ENCODE measurements around the gene MRPS25. TPM values are rescaled to one million over a fixed set of nuclear protein-coding genes. Genes with fewer than 3 reads are reported as not detected.

Gene MRPS25
- polyA plus RNA-seq, 1 of the 3 experiments (the other 2 are of a cell fraction) = 41.5 TPM

- peak; percentile 73 for TF ChIP-seq REST (IDR thresholded peaks at IDR 0.05; ENCODE audit: low read depth, low read length)
- no peak for TF ChIP-seq SMC3 (IDR thresholded peaks at IDR 0.05; ENCODE audit: low read depth, low read length)
- no peak for TF ChIP-seq EP300 (IDR thresholded peaks at IDR 0.05; ENCODE audit: borderline replicate concordance in 1 of 2, low read depth in 1 of 2, low read length in 1 of 2)
Observed at GRCh38 chr3:15098503-15099363, 33.6 kb upstream of the MRPS25 start, which contains the start of gene RBSN (continued).

GRCh38 chr3:15097891-15098290 lies 32.8 kb upstream of the MRPS25 start:
- ChIA-PET CTCF (interaction anchor here (1.7 to 4.1 kb wide), 3 partner anchors 10 to 177 kb away, joined by 5 to 19 read pairs (median 6); no protein-coding TSS in a partner anchor), POLR2A (interaction anchor here (2.1 kb wide), 1 partner anchor 33 kb away, joined by 6 read pairs; the partner anchor contains the start of gene MRPS25)
- Histone ChIP-seq H3F3A (replicated peaks; ENCODE audit: insufficient read depth) (peaks cover 6% of the 10 kb centered on the region), H3K27me3 (ENCODE audit: insufficient read depth) (no peaks in the 10 kb centered on the region), H3K9ac (peak overlapping the region; percentile 86), H3K4me2 (peak overlapping the region; percentile 89), H3K4me1 (ENCODE audit: control insufficient read depth in 1 of 2, insufficient read depth in 2 of 2, low read depth in 1 of 2, low read length in 1 of 2) (peaks cover 4 to 22% of the 10 kb centered on the region in 2 experiments; a peak in 2 of 4 replicates), H3K36me3 (replicated peaks in 1 of 2; ENCODE audit: control insufficient read depth in 1 of 2, insufficient read depth in 2 of 2, low read length in 1 of 2) (peaks cover 25 to 32% of the 10 kb centered on the region in 2 experiments), H3K79me2 (ENCODE audit: insufficient read depth) (peaks cover 31% of the 10 kb centered on the region), H3K9me2 (no peaks in the 10 kb centered on the region), H3K27ac (ENCODE audit: low read depth in 2 of 2, low read length in 1 of 2) (no peak overlapping the region), H3K9me3 (no peaks in the 10 kb centered on the region), H2AFZ (ENCODE audit: low read depth) (no peak overlapping the region), H4K20me1 (ENCODE audit: insufficient read depth) (no peaks in the 10 kb centered on the region), H3K4me3 (ENCODE audit: low read depth in 2 of 2, low read length in 1 of 2) (peak overlapping the region; percentile 87 to 93)
- WGBS (ENCODE audit: low lambda C conversion rate) = 35% methylated on average over 6 of the region's 6 CpGs
- no peak for DNase-seq
- TF ChIP-seq MEF2A (IDR thresholded peaks at IDR 0.05; ENCODE audit: borderline replicate concordance, low read depth) = no peak

- DNase-seq = no peak
- 100% methylated on average over 2 of the region's 3 CpGs for WGBS (ENCODE audit: low lambda C conversion rate)
Observed at GRCh38 chr3:15096046-15096445, 30.9 kb upstream of the MRPS25 start.

More at GRCh38 chr3:15096046-15096445, 30.9 kb upstream of the MRPS25 start:
- Histone ChIP-seq H3K79me2 (ENCODE audit: insufficient read depth) (peaks cover 31% of the 10 kb centered on the region), H3K9ac (no peak overlapping the region), H3K4me3 (ENCODE audit: low read depth in 2 of 2, low read length in 1 of 2) (no peak overlapping the region), H3K9me3 (no peaks in the 10 kb centered on the region), H3K27ac (ENCODE audit: low read depth in 2 of 2, low read length in 1 of 2) (peak overlapping the region in 1 of 2 experiments; percentile 47; a peak in 2 of 4 replicates), H3K9me2 (no peaks in the 10 kb centered on the region), H4K20me1 (ENCODE audit: insufficient read depth) (no peaks in the 10 kb centered on the region), H3F3A (replicated peaks; ENCODE audit: insufficient read depth) (peaks cover 6% of the 10 kb centered on the region), H3K4me2 (no peak overlapping the region), H3K4me1 (ENCODE audit: control insufficient read depth in 1 of 2, insufficient read depth in 2 of 2, low read depth in 1 of 2, low read length in 1 of 2) (peaks cover 4 to 18% of the 10 kb centered on the region in 2 experiments; a peak in 2 of 4 replicates), H2AFZ (ENCODE audit: low read depth) (no peak overlapping the region), H3K36me3 (replicated peaks in 1 of 2; ENCODE audit: control insufficient read depth in 1 of 2, insufficient read depth in 2 of 2, low read length in 1 of 2) (peaks cover 33 to 37% of the 10 kb centered on the region in 2 experiments), H3K27me3 (ENCODE audit: insufficient read depth) (no peaks in the 10 kb centered on the region)
- CTCF ChIA-PET = interaction anchor here (4.1 kb wide), 1 partner anchor 12 kb away, joined by 19 read pairs; no protein-coding TSS in a partner anchor
- POLR2A ChIA-PET = no interaction called here
- TF ChIP-seq RAD21 (IDR thresholded peaks at IDR 0.05; ENCODE audit: low read length) (no peak), RXRA (IDR thresholded peaks at IDR 0.05; ENCODE audit: borderline replicate concordance, low read depth) (no peak), MXI1 (IDR thresholded peaks at IDR 0.05; ENCODE audit: low read depth, low read length) (no peak), YY1 (IDR thresholded peaks at IDR 0.05; ENCODE audit: low read depth) (no peak), NRF1 (IDR thresholded peaks at IDR 0.05; ENCODE audit: low read depth, low read length) (no peak), CHD2 (IDR thresholded peaks at IDR 0.05; ENCODE audit: low read length, partially characterized antibody) (no peak), RCOR1 (IDR thresholded peaks at IDR 0.05; ENCODE audit: low read length) (no peak)

Data from SK-N-SH (cell line).